WTC11 (cell line): ENCODE measurements around the gene KCTD16. TPM values are rescaled to one million over a fixed set of nuclear protein-coding genes. Genes with fewer than 3 reads are reported as not detected.

Source experiments
- ATAC-seq: fragments of 200-7000 bp; cut with Tn5 transposase; 2 replicates; pipeline ENCODE4 v1.10.0; 2021; ENCODE audit warnings: mild to moderate bottlenecking, moderate library complexity
- CTCF ChIA-PET: fragments of 300-600 bp; sonication (Branson Sonifier 250); formaldehyde crosslinking; loops from one replicate; lab custom pipeline; 2021; ENCODE audit warnings: antibody characterized with exemption; lab: Charles Lee
- POLR2A ChIA-PET: fragments of 350-600 bp; sonication (Branson Sonifier 250); formaldehyde crosslinking; loops from one replicate; lab custom pipeline; 2021; ENCODE audit warnings: antibody characterized with exemption; lab: Charles Lee
- DNase-seq: peaks from one replicate; pipeline ENCODE4 v3.0.0; 2021; ENCODE audit warnings: low spot score
- H3K27ac Mint-ChIP-seq: 2 replicates; pipeline ENCODE4 v1.8.0; 2021; ENCODE audit warnings: mixed read lengths
- H3K27me3 Mint-ChIP-seq: 2 replicates; pipeline ENCODE4 v1.8.0; 2021; ENCODE audit warnings: low read depth, mild to moderate bottlenecking, moderate library complexity, mixed read lengths
- H3K36me3 Mint-ChIP-seq: 2 replicates; pipeline ENCODE4 v1.8.0; 2021; ENCODE audit warnings: mixed read lengths
- H3K4me1 Mint-ChIP-seq: 2 replicates; pipeline ENCODE4 v1.8.0; 2022; ENCODE audit warnings: mixed read lengths
- H3K4me3 Mint-ChIP-seq: 2 replicates; pipeline ENCODE4 v1.8.0; 2021; ENCODE audit warnings: mild to moderate bottlenecking, moderate library complexity, mixed read lengths
- H3K9me3 Mint-ChIP-seq: 2 replicates; pipeline ENCODE4 v1.8.0; 2021; ENCODE audit warnings: mixed read lengths
- ATF1 ChIP-seq: sonication (generic); formaldehyde crosslinking; IDR thresholded peaks from 2 replicates; pipeline ENCODE4 v1.8.1; 2023; ENCODE audit warnings: mild to moderate bottlenecking, moderate library complexity, missing genetic modification reagents
- CBFB ChIP-seq: sonication (generic); formaldehyde crosslinking; IDR thresholded peaks from 2 replicates; pipeline ENCODE4 v1.8.1; 2022; ENCODE audit warnings: mild to moderate bottlenecking, low read depth, missing genetic modification reagents
- EMX1 ChIP-seq: fragments of 250-450 bp; sonication (Bioruptor Pico); IDR thresholded peaks from 2 replicates; pipeline ENCODE4 v1.8.0; 2021; ENCODE audit warnings: mild to moderate bottlenecking
- GABPB1 ChIP-seq: sonication (generic); formaldehyde crosslinking; IDR thresholded peaks from 2 replicates; pipeline ENCODE4 v1.8.1; 2023; ENCODE audit warnings: mild to moderate bottlenecking, missing genetic modification reagents
- HMGA2 ChIP-seq: fragments of 250-450 bp; sonication (Bioruptor Pico); IDR thresholded peaks from 2 replicates; pipeline ENCODE4 v1.4.0; 2021; ENCODE audit warnings: mild to moderate bottlenecking, moderate library complexity
- JAZF1 ChIP-seq: fragments of 250-450 bp; sonication (Bioruptor Pico); IDR thresholded peaks from 2 replicates; pipeline ENCODE4 v1.9.0; 2021; ENCODE audit warnings: moderate library complexity, mild to moderate bottlenecking, inconsistent platforms
- KAT7 ChIP-seq: sonication (generic); formaldehyde crosslinking; IDR thresholded peaks from 2 replicates; pipeline ENCODE4 v1.8.1; 2023; ENCODE audit warnings: missing genetic modification reagents, mild to moderate bottlenecking, borderline replicate concordance
- NFATC4 ChIP-seq: fragments of 250-450 bp; sonication (Bioruptor Pico); IDR thresholded peaks from 2 replicates; pipeline ENCODE4 v1.9.0; 2021; ENCODE audit warnings: mild to moderate bottlenecking
- NR1H2 ChIP-seq: sonication (generic); formaldehyde crosslinking; IDR thresholded peaks from 2 replicates; pipeline ENCODE4 v1.9.0; 2021; ENCODE audit warnings: mild to moderate bottlenecking, moderate library complexity, missing genetic modification reagents
- RELA ChIP-seq: sonication (generic); formaldehyde crosslinking; IDR thresholded peaks from 2 replicates; pipeline ENCODE4 v1.8.1; 2022; ENCODE audit warnings: missing genetic modification reagents, mild to moderate bottlenecking, borderline replicate concordance
- RORB ChIP-seq: fragments of 250-450 bp; sonication (Bioruptor Pico); IDR thresholded peaks from 2 replicates; pipeline ENCODE4 v1.9.0; 2021; ENCODE audit warnings: mild to moderate bottlenecking
- TCF7 ChIP-seq: sonication (generic); formaldehyde crosslinking; IDR thresholded peaks from 2 replicates; pipeline ENCODE4 v1.8.0; 2022; ENCODE audit warnings: mild to moderate bottlenecking, low read depth, missing genetic modification reagents, moderate library complexity
- TP53 ChIP-seq: sonication (generic); formaldehyde crosslinking; IDR thresholded peaks from 2 replicates; pipeline ENCODE4 v1.8.1; 2023; ENCODE audit warnings: mild to moderate bottlenecking, missing genetic modification reagents
- ZBTB21 ChIP-seq: sonication (generic); formaldehyde crosslinking; IDR thresholded peaks from 2 replicates; pipeline ENCODE4 v1.8.1; 2023; ENCODE audit warnings: mild to moderate bottlenecking, missing genetic modification reagents, borderline replicate concordance
- ZNF138 ChIP-seq: sonication (generic); formaldehyde crosslinking; conservative IDR thresholded peaks from 2 replicates; pipeline ENCODE4 v1.8.1; 2022; ENCODE audit warnings: mild to moderate bottlenecking, moderate library complexity, missing genetic modification reagents
- ZNF219 ChIP-seq: sonication (generic); formaldehyde crosslinking; IDR thresholded peaks from 2 replicates; pipeline ENCODE4 v1.8.0; 2023; ENCODE audit warnings: missing genetic modification reagents, mild to moderate bottlenecking, borderline replicate concordance
- ZNF317 ChIP-seq: sonication (generic); formaldehyde crosslinking; IDR thresholded peaks from 2 replicates; pipeline ENCODE4 v1.8.1; 2023; ENCODE audit warnings: low read depth, mild to moderate bottlenecking, moderate library complexity, missing genetic modification reagents, borderline replicate concordance
- ZNF396 ChIP-seq: fragments of 250-450 bp; sonication (Bioruptor Pico); IDR thresholded peaks from 2 replicates; pipeline ENCODE4 v1.8.0; 2021; ENCODE audit warnings: mild to moderate bottlenecking, moderate library complexity, borderline replicate concordance
- ZNF671 ChIP-seq: fragments of 250-450 bp; sonication (Bioruptor Pico); IDR thresholded peaks from 2 replicates; pipeline ENCODE4 v1.8.0; 2021; ENCODE audit warnings: mild to moderate bottlenecking
- total RNA-seq: library from RNA; stranded (reverse); gene quantifications from 3 replicates; pipeline ENCODE4 v1.2.3, GENCODE V29; 2021
- TF ChIP-seq, protein P1 (sequence below): fragments of 250-450 bp; sonication (Bioruptor Pico); IDR thresholded peaks from 2 replicates; pipeline ENCODE4 v1.9.0; 2021; ENCODE audit warnings: mild to moderate bottlenecking, borderline replicate concordance
- TF ChIP-seq, protein P2 (sequence below): fragments of 200-600 bp; IDR thresholded peaks from 2 replicates; pipeline ENCODE4 v1.8.0; 2022; ENCODE audit warnings: antibody characterized with exemption
- TF ChIP-seq, protein P3 (sequence below): fragments of 250-450 bp; sonication (Bioruptor Pico); IDR thresholded peaks from 2 replicates; pipeline ENCODE4 v1.9.0; 2021; ENCODE audit warnings: mild to moderate bottlenecking
- TF ChIP-seq, protein P4 (sequence below): sonication (generic); formaldehyde crosslinking; IDR thresholded peaks from 2 replicates; pipeline ENCODE4 v1.8.0; 2022; ENCODE audit warnings: mild to moderate bottlenecking, missing genetic modification reagents

The KCTD16 gene
- total RNA-seq, 1 experiment from 2014 or later = 0.20 TPM

DNA sequence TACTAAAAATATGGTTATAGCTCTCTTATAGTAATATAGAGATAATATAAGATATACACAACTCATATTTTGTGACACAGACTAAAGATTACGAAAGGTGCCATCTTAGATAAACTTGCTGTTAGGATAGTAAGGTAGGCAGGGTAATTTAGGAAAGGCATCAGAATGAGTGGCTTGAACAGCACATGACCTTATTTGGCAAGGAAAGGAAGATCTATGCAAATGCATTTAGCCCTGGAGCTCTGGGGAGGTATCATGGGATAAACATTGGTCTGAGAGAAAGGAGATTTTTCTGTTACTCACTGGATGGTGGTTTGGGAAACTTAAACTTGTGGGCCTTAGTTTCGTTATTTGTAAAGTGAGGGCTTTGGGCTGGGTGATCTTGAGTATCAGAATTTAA, 65.8 kb downstream of the KCTD16 start (continued):
- TF ChIP-seq, protein P1, sequence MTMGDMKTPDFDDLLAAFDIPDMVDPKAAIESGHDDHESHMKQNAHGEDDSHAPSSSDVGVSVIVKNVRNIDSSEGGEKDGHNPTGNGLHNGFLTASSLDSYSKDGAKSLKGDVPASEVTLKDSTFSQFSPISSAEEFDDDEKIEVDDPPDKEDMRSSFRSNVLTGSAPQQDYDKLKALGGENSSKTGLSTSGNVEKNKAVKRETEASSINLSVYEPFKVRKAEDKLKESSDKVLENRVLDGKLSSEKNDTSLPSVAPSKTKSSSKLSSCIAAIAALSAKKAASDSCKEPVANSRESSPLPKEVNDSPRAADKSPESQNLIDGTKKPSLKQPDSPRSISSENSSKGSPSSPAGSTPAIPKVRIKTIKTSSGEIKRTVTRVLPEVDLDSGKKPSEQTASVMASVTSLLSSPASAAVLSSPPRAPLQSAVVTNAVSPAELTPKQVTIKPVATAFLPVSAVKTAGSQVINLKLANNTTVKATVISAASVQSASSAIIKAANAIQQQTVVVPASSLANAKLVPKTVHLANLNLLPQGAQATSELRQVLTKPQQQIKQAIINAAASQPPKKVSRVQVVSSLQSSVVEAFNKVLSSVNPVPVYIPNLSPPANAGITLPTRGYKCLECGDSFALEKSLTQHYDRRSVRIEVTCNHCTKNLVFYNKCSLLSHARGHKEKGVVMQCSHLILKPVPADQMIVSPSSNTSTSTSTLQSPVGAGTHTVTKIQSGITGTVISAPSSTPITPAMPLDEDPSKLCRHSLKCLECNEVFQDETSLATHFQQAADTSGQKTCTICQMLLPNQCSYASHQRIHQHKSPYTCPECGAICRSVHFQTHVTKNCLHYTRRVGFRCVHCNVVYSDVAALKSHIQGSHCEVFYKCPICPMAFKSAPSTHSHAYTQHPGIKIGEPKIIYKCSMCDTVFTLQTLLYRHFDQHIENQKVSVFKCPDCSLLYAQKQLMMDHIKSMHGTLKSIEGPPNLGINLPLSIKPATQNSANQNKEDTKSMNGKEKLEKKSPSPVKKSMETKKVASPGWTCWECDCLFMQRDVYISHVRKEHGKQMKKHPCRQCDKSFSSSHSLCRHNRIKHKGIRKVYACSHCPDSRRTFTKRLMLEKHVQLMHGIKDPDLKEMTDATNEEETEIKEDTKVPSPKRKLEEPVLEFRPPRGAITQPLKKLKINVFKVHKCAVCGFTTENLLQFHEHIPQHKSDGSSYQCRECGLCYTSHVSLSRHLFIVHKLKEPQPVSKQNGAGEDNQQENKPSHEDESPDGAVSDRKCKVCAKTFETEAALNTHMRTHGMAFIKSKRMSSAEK (CRISPR knock-in tag) = no peak
- TF ChIP-seq ZNF396 (CRISPR knock-in tag) (no peak), RORB (CRISPR knock-in tag) (no peak), ATF1 (no peak), TCF7 (CRISPR knock-in tag) (no peak), NR1H2 (CRISPR knock-in tag) (no peak), ZNF138 (CRISPR knock-in tag) (no peak), ZNF219 (CRISPR knock-in tag) (no peak), TP53 (CRISPR knock-in tag) (no peak)
- TF ChIP-seq, protein P2, sequence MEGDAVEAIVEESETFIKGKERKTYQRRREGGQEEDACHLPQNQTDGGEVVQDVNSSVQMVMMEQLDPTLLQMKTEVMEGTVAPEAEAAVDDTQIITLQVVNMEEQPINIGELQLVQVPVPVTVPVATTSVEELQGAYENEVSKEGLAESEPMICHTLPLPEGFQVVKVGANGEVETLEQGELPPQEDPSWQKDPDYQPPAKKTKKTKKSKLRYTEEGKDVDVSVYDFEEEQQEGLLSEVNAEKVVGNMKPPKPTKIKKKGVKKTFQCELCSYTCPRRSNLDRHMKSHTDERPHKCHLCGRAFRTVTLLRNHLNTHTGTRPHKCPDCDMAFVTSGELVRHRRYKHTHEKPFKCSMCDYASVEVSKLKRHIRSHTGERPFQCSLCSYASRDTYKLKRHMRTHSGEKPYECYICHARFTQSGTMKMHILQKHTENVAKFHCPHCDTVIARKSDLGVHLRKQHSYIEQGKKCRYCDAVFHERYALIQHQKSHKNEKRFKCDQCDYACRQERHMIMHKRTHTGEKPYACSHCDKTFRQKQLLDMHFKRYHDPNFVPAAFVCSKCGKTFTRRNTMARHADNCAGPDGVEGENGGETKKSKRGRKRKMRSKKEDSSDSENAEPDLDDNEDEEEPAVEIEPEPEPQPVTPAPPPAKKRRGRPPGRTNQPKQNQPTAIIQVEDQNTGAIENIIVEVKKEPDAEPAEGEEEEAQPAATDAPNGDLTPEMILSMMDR = no peak
- TF ChIP-seq, all 79 proteins: peak for 0

DNA sequence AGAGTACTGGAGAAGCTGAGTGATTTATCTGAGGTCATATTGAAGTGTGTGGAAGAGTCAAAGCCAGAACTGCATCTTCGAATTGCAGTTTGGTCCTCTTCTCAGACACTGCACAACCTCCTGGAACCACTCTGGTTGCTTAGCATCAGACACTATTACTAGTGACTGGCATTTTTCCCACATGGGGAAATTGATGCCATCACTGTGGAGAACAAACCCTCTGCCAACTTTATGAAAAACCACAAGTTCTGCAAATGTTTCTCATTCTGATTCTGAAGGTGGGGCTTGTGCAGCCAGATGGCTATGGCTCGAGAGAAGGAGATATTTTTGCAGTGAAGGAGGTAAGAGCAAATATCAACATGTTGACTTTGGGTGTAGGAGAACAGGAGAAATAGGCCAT, 67.2 kb downstream of the KCTD16 start:
- Mint-ChIP-seq H3K9me3 (no peaks in the 10 kb centered on the region), H3K4me1 (peaks cover 22% of the 10 kb centered on the region), H3K27me3 (peaks cover 5% of the 10 kb centered on the region), H3K4me3 (no peak overlapping the region), H3K27ac (no peak overlapping the region), H3K36me3 (no peaks in the 10 kb centered on the region)
- DNase-seq (no peak), ATAC-seq (no peak)
- ChIA-PET CTCF (no interaction called here), POLR2A (no interaction called here)
- TF ChIP-seq ZBTB21 (no peak), GABPB1 (CRISPR knock-in tag) (no peak)
- TF ChIP-seq, protein P3, sequence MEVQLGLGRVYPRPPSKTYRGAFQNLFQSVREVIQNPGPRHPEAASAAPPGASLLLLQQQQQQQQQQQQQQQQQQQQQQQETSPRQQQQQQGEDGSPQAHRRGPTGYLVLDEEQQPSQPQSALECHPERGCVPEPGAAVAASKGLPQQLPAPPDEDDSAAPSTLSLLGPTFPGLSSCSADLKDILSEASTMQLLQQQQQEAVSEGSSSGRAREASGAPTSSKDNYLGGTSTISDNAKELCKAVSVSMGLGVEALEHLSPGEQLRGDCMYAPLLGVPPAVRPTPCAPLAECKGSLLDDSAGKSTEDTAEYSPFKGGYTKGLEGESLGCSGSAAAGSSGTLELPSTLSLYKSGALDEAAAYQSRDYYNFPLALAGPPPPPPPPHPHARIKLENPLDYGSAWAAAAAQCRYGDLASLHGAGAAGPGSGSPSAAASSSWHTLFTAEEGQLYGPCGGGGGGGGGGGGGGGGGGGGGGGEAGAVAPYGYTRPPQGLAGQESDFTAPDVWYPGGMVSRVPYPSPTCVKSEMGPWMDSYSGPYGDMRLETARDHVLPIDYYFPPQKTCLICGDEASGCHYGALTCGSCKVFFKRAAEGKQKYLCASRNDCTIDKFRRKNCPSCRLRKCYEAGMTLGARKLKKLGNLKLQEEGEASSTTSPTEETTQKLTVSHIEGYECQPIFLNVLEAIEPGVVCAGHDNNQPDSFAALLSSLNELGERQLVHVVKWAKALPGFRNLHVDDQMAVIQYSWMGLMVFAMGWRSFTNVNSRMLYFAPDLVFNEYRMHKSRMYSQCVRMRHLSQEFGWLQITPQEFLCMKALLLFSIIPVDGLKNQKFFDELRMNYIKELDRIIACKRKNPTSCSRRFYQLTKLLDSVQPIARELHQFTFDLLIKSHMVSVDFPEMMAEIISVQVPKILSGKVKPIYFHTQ = no peak
- TF ChIP-seq, protein P4, sequence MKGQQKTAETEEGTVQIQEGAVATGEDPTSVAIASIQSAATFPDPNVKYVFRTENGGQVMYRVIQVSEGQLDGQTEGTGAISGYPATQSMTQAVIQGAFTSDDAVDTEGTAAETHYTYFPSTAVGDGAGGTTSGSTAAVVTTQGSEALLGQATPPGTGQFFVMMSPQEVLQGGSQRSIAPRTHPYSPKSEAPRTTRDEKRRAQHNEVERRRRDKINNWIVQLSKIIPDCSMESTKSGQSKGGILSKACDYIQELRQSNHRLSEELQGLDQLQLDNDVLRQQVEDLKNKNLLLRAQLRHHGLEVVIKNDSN (CRISPR knock-in tag) = no peak

DNA sequence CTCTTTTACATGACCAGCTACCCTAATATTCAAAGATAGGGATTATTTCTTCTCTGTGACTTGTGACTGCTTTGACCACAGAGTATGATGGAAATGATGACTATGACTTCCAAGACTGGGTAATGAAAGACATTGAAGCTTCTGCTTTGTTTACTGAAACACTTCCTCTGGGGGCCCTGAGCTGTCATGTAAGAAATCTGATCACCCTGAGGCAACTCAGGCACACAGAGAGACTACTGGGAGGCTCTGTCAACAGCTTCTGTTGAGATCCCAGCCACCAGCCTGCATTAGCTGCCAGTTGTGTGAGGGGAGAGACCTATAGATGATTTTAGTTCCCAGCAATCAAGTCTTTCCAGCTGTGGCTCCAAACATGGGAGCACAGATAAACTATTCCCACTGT, 76.5 kb downstream of the KCTD16 start:
- H3K27me3 Mint-ChIP-seq = no peaks in the 10 kb centered on the region; the same call in 1 of the 2 replicates
- CTCF ChIA-PET = interaction anchor here (1.9 kb wide), 1 partner anchor 43 kb away, joined by 8 read pairs; no protein-coding TSS in a partner anchor
- POLR2A ChIA-PET = no interaction called here
- H3K36me3 Mint-ChIP-seq = no peaks in the 10 kb centered on the region
- H3K4me3 Mint-ChIP-seq = no peak overlapping the region
- no peaks in the 10 kb centered on the region for H3K9me3 Mint-ChIP-seq
- TF ChIP-seq, protein P3 = no peak
- TF ChIP-seq HMGA2 = no peak
- no peak for TF ChIP-seq NFATC4 (CRISPR knock-in tag)
- no peak for TF ChIP-seq ZNF219 (CRISPR knock-in tag)
- TF ChIP-seq EMX1 (CRISPR knock-in tag) = no peak
- no peak for TF ChIP-seq ZNF317 (CRISPR knock-in tag)
- TF ChIP-seq RELA (CRISPR knock-in tag) = no peak
- no peak for TF ChIP-seq ZNF671 (CRISPR knock-in tag)
- no peak for TF ChIP-seq KAT7 (CRISPR knock-in tag)
- no peak for TF ChIP-seq JAZF1 (CRISPR knock-in tag)
- TF ChIP-seq ZNF396 (CRISPR knock-in tag) = no peak
- TF ChIP-seq CBFB = no peak
- H3K4me1 Mint-ChIP-seq = peaks cover 19% of the 10 kb centered on the region
- no peak for ATAC-seq
- H3K27ac Mint-ChIP-seq = no peak overlapping the region
- no peak for DNase-seq
